ENCODE data around the gene SLC30A1.
"Not testable (repeated sequence)": the region's sequence is repeated elsewhere in the genome, so short reads cannot be mapped to it uniquely, and the experiment has no call there.

SLC30A1 gene, protein sequence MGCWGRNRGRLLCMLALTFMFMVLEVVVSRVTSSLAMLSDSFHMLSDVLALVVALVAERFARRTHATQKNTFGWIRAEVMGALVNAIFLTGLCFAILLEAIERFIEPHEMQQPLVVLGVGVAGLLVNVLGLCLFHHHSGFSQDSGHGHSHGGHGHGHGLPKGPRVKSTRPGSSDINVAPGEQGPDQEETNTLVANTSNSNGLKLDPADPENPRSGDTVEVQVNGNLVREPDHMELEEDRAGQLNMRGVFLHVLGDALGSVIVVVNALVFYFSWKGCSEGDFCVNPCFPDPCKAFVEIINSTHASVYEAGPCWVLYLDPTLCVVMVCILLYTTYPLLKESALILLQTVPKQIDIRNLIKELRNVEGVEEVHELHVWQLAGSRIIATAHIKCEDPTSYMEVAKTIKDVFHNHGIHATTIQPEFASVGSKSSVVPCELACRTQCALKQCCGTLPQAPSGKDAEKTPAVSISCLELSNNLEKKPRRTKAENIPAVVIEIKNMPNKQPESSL

DNA sequence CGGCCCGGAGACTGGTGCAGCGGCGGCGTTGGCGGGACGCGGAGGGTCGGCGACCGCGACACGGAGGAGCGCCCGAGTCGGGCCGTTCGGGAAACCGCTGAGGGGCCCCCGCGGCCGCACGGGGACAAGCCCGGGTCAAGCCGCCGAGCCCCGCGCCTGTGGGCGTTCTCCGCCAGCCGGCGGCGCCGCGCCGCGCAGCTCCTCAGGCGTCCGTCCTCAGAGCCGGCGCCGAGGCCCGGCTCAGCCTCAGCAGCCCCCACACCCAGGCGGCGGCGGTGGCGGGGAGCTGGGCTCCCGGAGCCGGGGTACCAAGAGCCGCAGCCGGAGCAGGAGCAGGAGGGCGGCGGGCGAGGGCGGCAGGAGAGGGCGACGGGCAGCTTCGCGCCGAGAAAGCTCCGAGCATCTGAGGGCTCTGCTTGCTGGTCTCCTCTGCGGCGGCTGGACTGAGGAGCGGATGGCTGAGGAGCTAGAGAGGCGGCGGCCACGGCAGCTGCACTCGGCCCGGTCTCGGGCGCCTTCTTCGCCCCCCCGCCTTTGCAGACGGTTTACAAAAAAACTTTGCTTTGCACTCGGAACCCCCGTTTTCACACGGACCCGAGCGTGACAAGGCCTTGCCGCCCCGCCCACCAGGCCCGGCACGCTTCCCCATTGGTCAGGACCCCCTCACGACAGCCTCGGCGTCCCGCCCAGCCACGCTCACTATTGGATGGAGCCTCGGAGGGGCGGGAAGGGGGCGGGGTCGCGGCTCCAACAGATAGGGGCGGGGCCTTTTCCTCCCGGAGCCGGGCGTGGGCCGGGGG, at the start of gene SLC30A1:
Gene SLC30A1, minus strand, starts transcription at position 522 of the 800 bp plus-strand sequence. CDS start 549 bp downstream, outside the sequence.
- peak; percentile 98 for DNase-seq (ENCODE audit: low spot score)

DNA sequence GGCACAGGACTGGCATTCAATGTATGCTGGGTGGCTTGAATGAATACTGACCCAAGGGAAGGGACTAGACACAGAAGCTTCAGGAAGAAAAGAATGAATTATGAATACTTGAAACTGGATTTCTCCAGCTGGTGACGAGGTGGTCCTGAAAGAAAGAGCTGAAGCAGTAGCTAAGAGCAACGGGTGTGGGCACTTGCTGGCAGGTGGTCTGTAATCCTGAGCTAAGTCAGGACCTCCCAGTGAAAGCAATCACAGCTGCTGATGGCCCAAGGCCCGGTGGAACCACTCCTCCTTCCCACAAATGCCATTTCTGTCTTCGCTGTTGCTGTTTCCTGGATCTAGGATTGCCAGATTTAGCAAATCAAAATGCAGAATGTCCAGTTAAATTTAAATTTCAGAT, 49.5 kb upstream of the SLC30A1 start:
- DNase-seq (ENCODE audit: low spot score): no peak

DNA sequence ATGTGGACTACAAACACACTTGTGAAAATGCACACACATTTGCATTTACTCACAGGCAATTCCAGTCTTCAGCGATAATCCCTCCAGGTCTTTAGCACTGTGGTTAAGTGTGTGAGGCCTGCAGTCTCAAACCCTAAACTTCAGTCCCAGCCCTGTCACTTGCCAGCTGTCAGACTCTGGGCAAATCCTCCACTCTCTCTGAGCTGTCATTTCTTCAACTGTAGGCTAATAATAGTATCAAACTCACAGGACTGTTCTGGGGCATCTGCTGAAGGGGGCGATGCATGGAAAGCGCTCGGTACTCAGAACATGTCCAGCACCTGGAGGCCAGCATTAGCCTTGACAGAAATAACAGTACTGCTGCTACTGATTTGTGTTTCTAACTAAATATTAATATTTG, 48.3 kb upstream of the SLC30A1 start:
- no peak for DNase-seq (ENCODE audit: low spot score)

DNA sequence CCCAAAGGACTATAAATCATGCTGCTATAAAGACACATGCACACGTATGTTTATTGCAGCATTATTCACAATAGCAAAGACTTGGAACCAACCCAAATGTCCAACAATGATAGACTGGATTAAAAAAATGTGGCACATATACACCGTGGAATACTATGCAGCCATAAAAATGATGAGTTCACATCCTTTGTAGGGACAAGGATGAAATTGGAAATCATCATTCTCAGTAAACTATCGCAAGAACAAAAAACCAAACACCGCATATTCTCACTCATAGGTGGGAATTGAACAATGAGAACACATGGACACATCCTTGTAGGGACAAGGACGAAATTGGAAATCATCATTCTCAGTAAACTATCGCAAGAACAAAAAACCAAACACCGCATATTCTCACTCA, 46.9 kb upstream of the SLC30A1 start:
- DNase-seq (ENCODE audit: low spot score): not testable (repeated sequence)

DNA sequence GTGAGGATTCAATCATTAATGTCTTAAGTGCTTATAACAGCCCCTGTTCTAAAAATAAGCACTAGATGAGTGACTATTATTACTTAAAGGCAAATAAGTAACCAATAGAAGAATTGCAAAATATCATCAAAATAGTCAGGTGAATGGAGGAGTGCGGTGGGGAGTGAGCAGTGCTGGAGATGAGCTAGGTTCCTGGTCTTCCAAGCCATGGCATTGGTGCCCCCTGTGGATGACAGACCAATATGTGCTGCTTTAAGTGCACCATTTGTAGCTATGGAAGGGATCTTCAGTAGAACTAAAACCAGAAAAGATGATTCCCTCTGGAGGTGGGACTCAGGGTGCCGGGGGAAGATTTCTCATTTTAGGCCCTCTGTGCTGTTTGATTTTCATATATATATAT, 46.1 kb upstream of the SLC30A1 start:
- DNase-seq (ENCODE audit: low spot score): peak; percentile 84

DNA sequence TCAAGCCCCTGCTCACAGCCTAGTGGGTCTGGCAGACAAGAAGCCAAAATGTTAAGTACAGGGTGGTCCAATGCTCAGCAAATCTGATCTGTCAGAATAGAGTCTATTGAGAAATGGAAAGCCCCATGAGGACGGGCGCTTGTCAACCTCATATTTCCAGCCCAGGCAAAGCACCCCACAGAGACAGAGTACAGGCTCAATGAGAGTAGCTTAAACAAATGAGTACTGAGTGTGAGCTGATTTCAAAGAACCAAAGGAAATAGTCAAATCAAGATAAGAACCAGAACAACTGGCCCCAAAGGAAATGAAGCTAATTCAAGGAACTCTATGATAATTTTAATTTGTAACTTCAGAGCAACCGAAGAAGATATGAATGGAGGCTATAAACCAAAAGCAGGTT, 44.6 kb upstream of the SLC30A1 start:
- no peak for DNase-seq (ENCODE audit: low spot score)

DNA sequence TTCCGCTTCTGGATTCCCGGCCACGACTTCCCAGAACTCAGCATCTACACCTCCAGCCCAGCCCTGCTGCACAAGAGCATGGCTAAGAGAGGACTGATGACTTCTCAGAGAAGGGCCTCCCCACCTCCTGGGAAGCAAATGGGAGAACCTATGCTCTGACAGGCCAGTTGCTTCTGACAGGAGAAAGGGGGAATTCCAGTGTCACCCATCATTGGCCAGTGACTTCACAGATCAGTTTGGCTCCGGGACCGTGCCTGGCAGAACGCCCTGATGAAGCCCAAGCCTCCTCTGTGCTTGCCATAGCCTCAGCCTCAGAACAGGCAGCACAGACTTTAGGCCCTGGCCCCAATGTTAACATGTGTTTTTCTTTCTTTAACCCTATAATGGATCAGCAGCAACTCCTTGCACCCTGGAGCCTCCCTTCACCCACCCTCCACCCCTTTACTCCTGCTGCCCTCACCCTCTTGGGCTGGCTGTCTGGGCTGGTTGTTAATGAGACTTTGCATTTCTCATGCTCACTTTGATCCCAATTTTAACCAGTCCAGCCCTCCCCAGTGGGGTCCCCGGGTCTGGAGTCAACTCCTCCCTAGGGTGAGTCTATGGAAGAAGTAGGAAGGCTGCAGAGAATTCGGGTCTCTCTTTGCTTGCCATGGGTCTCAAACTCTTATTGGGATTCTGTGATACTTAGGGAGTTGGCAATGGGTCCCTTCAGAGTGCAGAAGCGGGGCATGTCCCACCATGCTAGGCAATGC, 42.7 kb upstream of the SLC30A1 start:
- no peak for DNase-seq (ENCODE audit: low spot score)

DNA sequence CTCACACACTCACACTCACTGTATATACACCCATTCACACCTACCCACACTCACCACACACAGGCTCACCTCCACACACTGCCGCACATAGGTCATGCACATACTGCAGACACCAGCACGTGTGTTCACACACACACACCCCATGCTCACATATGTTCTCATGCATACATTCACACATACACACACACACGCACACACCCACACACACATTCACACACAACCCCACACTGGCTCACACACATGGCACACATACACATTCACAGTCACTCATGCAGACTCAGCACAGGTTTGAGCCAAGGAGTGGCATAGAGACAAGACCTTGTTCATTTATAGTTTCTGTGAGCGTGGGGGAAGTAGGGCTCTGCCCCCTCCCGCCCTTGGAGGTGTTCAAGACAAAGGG, 41.1 kb upstream of the SLC30A1 start:
- no peak for DNase-seq (ENCODE audit: low spot score)

DNA sequence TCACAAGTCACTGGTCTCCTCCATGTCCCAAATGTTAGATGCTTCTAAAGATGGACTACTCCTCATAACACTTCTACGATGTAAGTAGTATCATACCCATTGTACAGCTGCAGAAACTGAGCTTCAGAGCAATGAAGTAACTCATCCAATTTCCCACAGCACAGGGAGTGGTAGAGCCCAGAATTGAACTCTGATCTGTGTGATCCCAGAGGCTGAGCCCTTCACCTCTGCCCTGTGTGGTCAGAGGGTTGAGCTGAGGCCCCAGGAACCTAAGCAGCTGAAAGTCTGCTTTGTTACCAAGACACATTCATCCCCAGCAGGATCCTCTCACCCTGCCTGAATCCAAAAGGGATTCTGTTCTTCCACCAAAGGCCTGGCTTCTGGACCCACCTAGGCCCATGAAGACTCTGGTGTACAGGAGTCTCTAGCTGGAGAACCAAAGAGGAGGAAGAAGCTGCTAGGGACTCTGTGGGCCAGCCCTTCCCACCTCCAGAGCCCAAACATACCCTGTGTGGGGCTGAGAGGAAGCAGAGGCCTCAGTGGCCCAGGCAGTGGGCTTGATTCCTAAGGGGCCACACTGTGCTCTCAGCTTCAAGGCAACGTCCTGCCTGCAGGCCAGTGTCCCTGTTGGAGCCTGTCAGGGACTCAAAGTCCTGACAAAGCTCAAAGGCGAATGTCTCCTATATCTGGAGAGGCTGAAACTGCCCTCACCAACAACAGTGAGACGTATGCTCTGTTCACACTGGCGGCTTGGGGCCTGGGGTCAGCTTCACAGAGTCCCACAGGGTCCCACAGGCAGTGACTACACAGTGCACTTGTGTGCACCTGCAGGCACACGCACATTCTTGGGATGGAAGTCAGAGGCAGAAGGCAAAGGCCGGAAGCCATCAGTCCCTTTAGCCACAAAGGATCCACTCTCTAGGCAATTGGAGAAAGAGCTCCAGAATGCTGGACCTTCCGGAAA, 40.4 kb upstream of the SLC30A1 start:
- DNase-seq (ENCODE audit: low spot score): no peak

DNA sequence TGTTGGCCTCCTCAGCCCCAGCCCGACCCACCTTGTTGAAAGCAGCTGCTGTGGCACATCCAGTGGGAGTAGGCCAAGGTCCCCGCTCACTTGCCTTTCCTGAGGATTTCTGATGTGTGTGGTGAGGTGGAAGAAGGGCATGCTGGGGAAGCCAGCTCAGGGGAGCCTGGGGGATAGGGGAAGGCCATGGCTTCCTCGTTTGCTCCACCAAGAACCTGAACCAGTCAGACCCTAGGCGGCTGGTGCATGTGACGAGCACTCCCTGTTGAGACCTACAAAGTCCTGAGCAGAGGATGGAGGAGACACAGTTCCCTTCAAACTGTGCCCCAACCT, 38.0 kb upstream of the SLC30A1 start:
- DNase-seq (ENCODE audit: low spot score): no peak

DNA sequence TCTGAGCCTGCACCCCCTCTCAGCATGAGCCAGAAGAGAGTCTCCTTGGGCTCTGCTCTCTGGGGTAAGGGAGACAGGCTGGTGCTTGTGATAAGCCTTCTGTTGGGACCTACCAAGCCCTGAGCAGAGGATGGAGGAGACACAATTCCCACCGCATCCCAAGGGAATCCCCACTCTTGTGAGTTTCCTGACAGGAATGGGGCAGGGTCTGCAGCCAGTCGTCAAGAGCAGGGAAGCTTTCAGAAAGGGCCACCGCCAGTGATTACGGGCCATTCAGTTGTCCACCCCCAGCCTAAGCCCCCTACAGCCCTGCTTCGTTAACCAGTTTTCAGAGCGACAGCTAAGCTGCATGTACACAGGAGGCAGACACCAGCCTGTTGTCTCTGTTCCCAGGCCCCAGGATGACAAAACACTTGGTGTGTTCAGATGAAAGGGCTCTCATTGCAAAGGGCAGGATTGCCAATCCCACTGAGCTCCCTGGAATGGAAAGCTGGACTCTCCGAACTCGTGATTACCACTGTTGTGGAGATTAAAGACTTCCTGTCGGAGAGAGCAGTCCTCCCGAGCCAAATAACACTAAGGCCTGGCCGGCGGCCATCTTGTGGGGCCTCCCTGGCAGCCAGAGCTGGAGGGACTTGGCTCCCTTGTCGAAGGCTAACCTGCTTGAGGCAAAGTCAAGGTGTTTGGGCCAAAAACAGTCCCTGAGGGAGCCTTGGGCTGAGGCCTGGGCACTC, 37.4 kb upstream of the SLC30A1 start:
- DNase-seq (ENCODE audit: low spot score): no peak

DNA sequence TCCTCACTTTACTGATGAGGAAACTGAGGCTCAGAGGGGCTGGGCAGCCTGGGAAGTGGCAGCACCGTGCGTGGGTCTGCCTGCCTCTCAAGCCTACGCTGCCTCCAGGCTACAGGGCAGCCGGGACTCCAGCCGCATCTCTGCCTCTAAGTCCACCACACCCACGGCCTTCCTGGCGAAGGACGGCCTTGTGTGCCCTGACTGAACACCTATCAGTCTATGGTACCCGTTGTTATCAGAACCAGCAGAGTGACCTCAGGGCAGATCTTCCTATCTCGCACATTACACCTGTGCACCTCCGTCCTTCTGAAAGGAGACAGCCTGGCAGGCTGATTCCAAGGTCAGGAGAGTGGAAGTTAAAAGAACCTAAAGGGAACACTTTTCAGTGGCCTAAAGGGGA, 35.7 kb upstream of the SLC30A1 start:
- peak; percentile 85 for DNase-seq (ENCODE audit: low spot score)

DNA sequence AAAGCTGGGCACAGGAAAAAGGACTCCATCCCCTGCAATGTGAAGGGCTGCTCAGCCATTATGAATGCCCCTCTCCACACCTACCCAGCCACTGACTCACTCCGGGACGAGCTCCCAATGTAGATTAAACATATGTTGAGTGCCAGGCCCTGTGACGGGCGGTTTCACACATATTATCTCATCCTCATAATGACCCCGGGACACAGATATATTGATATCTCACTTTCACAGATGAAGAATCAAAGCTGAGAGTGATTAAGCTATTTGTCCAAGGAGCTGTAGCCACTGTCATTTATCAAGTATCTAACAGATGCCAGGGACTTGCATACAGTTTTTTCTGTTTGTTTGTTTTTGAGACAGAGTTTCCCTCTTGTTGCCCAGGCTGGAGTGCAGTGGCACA, 35.0 kb upstream of the SLC30A1 start:
- DNase-seq (ENCODE audit: low spot score): peak; percentile 89

DNA sequence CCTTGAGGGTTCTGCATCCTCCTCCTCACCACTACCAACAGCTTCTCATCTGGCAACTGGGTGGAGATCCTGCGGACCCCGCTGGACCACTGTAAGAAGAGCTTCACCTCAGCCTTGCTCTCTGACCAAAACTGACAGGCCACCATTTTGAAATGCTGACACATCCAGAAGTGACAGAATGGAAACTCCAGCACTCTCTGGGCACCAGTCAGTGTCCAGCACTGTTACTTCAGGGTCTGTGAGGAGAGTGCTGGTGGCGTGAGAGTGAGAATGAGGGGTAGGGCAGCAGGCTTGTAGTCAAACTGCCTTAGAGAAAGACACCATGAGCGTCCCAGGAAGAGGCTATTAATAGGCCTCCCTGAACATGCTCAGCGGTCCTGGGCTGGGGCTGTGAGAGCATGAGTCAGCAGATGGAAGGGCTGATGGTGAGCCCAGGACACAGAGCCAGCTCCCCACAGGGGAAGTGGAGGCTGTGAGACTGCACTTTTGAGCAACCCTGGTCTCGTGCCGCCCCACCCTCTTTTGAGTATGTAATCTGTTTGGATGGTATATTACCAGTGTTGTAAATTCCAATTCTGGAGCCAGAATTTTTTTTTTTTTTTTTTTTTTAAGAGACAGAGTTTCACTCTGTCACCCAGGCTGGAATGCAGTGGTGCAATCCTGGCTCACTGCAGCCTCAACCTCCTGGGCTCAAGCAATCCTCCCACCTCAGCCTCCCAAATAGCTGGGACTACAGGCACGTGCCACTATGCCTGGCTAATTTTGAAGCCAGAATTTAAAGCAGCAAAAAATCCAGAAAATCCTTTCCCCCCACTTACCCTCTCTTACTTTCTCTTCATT, 34.4 kb upstream of the SLC30A1 start:
- DNase-seq (ENCODE audit: low spot score): peak; percentile 96

DNA sequence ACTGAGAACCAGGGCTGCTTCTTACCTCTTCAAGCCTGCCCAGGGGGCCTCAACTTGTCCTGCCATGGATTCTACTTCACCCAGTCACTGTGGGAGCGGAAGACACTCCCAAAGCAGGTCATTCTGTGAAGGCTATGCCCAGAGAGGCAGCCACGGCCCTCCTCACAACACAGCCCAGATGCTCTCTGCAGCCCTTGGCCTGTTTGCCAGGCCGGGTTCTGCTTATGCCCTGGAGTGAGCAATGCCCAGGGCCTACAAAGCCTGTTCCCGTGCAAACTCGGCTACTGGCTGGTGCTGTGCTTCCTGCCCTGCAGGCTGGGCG, 33.8 kb upstream of the SLC30A1 start:
- no peak for DNase-seq (ENCODE audit: low spot score)

DNA sequence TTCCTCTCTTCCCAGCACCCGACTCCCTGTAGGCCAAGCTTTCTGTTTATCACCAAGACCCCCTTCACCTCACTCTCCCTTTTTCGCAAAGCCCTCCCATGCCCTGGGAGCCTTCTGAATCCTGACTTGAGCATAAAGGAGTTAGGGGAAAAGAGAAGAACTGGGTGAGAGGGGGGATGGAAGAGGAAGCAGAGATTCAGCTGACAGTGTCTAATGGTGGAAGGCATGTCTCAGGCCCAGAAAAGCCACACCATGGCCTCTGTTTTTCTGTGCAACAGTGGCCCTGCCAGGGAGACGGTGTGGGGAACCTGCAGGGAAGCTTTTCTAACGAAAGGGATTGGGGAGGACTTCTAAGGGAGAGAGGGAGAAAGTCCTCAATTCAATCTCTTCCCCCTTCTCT, 32.9 kb upstream of the SLC30A1 start:
- no peak for DNase-seq (ENCODE audit: low spot score)

DNA sequence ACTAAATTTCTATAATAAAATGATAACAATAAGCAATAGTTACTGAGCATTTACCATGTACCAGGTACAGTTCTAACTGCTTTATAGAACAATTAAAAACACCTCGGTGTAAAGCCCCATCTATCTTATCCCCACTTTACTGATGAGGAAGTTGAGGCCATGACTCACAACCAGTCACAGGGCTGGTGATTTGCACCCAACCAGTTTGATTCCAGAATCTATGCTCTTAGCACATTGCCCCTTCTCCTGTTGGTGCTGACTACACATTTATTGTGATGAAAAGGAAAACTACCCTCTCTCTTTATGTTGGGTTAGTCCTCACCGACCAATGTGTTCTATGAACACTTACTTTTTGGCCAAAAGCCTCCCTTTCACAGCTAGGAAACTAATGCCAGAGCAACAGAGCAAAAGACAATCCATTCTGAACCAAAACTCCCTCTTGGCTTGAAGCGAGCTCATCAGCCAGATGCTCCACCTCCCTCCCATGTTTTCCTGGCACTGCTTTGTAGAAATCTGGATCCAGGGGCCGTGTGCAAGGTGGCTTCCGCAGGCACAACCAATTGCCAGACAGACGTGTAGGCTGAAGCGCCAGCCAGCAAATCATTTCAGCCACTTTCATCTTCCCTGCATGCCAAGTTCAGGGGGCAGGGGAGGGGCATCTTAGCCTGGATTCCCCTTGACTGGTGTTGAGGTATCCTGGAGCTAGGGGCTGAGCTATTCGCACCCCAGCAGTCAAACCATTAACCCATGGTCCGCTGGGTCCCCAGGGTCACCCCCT, 32.0 kb upstream of the SLC30A1 start:
- no peak for DNase-seq (ENCODE audit: low spot score)

DNA sequence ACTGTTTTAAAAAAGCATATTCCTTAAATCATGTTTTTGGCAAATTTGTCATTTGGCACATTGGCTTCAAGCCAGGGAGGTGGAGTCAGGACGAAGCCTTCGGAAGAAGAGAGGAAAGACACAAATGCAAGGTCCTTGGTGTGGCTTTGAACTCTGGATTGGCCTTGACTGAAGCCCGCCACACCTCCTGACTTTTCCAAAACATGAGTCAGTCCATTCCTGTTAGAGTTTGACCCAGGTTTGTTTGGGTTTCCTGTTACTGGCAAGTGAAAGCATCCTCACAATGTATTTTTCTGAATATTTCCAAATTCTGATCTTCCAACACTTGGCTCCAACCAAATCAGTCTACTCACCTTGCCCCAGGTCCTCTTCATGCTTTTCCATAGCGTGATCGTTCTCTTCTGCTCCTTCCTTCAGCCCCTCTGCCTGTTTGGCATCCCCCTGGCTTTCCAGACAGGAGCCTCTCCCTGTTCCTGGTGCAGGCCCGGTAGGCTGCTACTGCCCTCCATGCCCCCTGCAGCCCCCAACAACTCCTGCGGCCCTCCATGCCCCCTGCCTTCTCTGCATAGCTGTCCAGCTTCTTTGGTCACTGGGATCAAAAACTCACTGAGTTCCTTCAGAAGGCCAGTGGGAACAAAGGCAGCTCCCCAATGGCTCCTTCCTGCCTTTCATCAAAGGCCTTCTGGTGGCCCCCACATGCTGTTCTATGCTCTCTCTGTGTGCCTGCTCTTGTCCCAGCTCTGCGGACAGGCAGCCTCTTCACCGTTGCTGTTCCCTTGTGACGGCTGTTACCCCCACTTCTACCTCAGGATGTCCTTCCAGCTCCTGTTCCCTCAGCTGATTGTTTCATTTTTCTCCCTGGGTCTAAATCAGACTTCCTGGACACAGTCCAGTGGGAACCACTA, 30.4 kb upstream of the SLC30A1 start:
- no peak for DNase-seq (ENCODE audit: low spot score)

All from hematopoietic multipotent progenitor cell treated with erythropoietin and hydrocortisone succinate and interleukin-3 and kit ligand, for 17 days (in vitro differentiated cells).